Endothelial cell (in vitro differentiated cells): ENCODE results near the gene MAGEA9. TPM values are rescaled to one million over a fixed set of nuclear protein-coding genes. Genes with fewer than 3 reads are reported as not detected.
A peak's percentile ranks its signal among the peaks of the same experiment; 100 is the strongest.

Source experiments
- DNase-seq: peaks from one replicate; pipeline ENCODE4 v3.0.0; 2021; ENCODE audit warnings: low spot score
- H3K27ac Mint-ChIP-seq: one replicate; pipeline ENCODE4 v1.8.0; 2021; ENCODE audit warnings: mixed read lengths, inconsistent platforms; ENCODE audit not compliant: unreplicated experiment
- H3K27me3 Mint-ChIP-seq: one replicate; pipeline ENCODE4 v1.8.0; 2021; ENCODE audit warnings: mild to moderate bottlenecking, moderate library complexity, mixed read lengths, inconsistent platforms; ENCODE audit not compliant: unreplicated experiment
- H3K36me3 Mint-ChIP-seq: one replicate; pipeline ENCODE4 v1.8.0; 2021; ENCODE audit warnings: mild to moderate bottlenecking, low read depth, mixed read lengths, inconsistent platforms; ENCODE audit not compliant: unreplicated experiment
- H3K4me1 Mint-ChIP-seq: one replicate; pipeline ENCODE4 v1.8.0; 2021; ENCODE audit warnings: mild to moderate bottlenecking, mixed read lengths, inconsistent platforms; ENCODE audit not compliant: unreplicated experiment
- H3K4me3 Mint-ChIP-seq: one replicate; pipeline ENCODE4 v1.8.0; 2021; ENCODE audit warnings: mild to moderate bottlenecking, mixed read lengths, inconsistent platforms; ENCODE audit not compliant: unreplicated experiment
- H3K9me3 Mint-ChIP-seq: one replicate; pipeline ENCODE4 v1.8.0; 2021; ENCODE audit warnings: mixed read lengths, inconsistent platforms; ENCODE audit not compliant: unreplicated experiment
- total RNA-seq: library from RNA; stranded (reverse); fragmentation: NEBNext Ultra II Directional; extraction: Animal tissue kit (Norgen Biotek cat#: 25700); gene quantifications from one replicate; pipeline ENCODE4 v1.2.1, GENCODE V29; 2021; ENCODE audit not compliant: unreplicated experiment
- TF ChIP-seq, protein P1 (sequence below): fragments of 200-600 bp; sonication (generic); IDR thresholded peaks from one replicate; pipeline ENCODE4 v1.5.0; 2021; ENCODE audit warnings: antibody characterized with exemption; ENCODE audit not compliant: unreplicated experiment

MAGEA9 gene
- total RNA-seq, 1 donor from 2014 or later = not detected

GRCh38 chrX:149818652-149819051, 36.9 kb downstream of the MAGEA9 start:
- no peaks in the 10 kb centered on the region for H3K36me3 Mint-ChIP-seq
- TF ChIP-seq, protein P1, sequence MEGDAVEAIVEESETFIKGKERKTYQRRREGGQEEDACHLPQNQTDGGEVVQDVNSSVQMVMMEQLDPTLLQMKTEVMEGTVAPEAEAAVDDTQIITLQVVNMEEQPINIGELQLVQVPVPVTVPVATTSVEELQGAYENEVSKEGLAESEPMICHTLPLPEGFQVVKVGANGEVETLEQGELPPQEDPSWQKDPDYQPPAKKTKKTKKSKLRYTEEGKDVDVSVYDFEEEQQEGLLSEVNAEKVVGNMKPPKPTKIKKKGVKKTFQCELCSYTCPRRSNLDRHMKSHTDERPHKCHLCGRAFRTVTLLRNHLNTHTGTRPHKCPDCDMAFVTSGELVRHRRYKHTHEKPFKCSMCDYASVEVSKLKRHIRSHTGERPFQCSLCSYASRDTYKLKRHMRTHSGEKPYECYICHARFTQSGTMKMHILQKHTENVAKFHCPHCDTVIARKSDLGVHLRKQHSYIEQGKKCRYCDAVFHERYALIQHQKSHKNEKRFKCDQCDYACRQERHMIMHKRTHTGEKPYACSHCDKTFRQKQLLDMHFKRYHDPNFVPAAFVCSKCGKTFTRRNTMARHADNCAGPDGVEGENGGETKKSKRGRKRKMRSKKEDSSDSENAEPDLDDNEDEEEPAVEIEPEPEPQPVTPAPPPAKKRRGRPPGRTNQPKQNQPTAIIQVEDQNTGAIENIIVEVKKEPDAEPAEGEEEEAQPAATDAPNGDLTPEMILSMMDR = no peak
- H3K9me3 Mint-ChIP-seq = no peaks in the 10 kb centered on the region
- H3K27me3 Mint-ChIP-seq = no peaks in the 10 kb centered on the region
- no peak for DNase-seq
- H3K4me1 Mint-ChIP-seq = peaks cover 5% of the 10 kb centered on the region
- H3K4me3 Mint-ChIP-seq = no peak overlapping the region
- H3K27ac Mint-ChIP-seq = no peak overlapping the region

DNA sequence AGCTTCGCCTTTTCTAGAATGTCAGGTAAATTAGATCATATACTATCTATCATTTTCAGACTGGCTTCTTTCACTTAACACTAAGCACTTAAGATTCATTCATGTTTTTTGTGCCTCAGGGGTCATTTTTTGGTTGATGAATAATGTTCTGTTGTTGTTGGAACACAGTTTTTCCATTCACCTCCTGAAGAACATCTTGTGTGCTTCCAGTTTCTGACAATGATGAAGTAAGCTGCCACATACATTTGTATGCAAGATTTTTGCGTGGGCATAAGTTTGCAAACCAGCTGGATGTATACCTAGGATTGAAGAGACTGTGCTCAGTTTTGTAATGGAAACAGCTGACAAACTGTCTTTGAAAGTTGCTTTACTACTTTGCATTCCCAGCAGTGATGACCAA, 37.6 kb downstream of the MAGEA9 start:
- no peaks in the 10 kb centered on the region for H3K9me3 Mint-ChIP-seq
- TF ChIP-seq, protein P1 = no peak
- H3K4me1 Mint-ChIP-seq = peaks cover 4% of the 10 kb centered on the region
- no peak overlapping the region for H3K4me3 Mint-ChIP-seq
- no peak for DNase-seq
- H3K36me3 Mint-ChIP-seq = no peaks in the 10 kb centered on the region
- no peaks in the 10 kb centered on the region for H3K27me3 Mint-ChIP-seq
- H3K27ac Mint-ChIP-seq = no peak overlapping the region

DNA sequence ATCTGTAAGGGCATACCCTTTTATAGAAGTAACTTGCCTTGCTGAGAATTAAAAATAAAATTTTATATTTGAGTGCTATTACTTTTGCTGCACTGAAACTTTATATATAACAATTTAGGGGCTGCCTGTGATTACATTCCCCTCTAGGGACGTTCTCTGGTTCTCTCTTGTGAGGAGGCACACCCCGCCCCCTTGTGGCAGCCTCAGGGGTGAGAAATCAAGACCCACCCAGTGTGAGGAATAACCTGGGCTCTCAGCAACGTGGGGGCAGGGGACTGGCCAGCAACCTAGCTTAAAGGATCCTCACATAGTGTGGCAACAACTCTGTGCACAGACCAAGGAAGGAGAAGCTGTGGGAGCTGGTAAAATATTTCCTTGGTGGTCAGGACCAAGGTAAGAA, 43.7 kb downstream of the MAGEA9 start:
- Mint-ChIP-seq H3K4me3 (no peak overlapping the region), H3K9me3 (no peaks in the 10 kb centered on the region), H3K27me3 (peaks cover 4% of the 10 kb centered on the region), H3K27ac (no peak overlapping the region), H3K36me3 (no peaks in the 10 kb centered on the region), H3K4me1 (peaks cover 21% of the 10 kb centered on the region)
- peak; percentile 41 for DNase-seq
- TF ChIP-seq, protein P1 = no peak

GRCh38 chrX:149827254-149827653, 45.5 kb downstream of the MAGEA9 start:
- Mint-ChIP-seq H3K27me3 (peaks cover 4% of the 10 kb centered on the region), H3K36me3 (no peaks in the 10 kb centered on the region), H3K4me3 (no peak overlapping the region), H3K27ac (peak overlapping the region; percentile 77), H3K4me1 (peaks cover 26% of the 10 kb centered on the region), H3K9me3 (no peaks in the 10 kb centered on the region)
- TF ChIP-seq, protein P1 = no peak
- DNase-seq = no peak

- TF ChIP-seq, protein P1 = no peak
- Mint-ChIP-seq H3K9me3 (no peaks in the 10 kb centered on the region), H3K27ac (peak overlapping the region; percentile 93), H3K36me3 (no peaks in the 10 kb centered on the region), H3K4me3 (peak overlapping the region; percentile 85), H3K27me3 (peaks cover 5% of the 10 kb centered on the region), H3K4me1 (peaks cover 26% of the 10 kb centered on the region)
- DNase-seq = no peak
Measured at GRCh38 chrX:149829751-149830191, 48.0 kb downstream of the MAGEA9 start.
